Body of pancreas (tissue), 4 donors: ENCODE measurements around the gene CEP128.

Source experiments
- CTCF ChIP-seq, 7 experiments: fragments of 450-650 bp in 4 of 7; fragments of 200-600 bp in 3 of 7; sonication (generic) in 3 of 7; IDR thresholded peaks; one replicate each; pipeline ENCODE4 v1.5.1; 2016 to 2019; ENCODE audit warnings: antibody characterized with exemption in 7 of 7
- POLR2A ChIP-seq, 3 donors: fragments of 450-650 bp; IDR thresholded peaks; one replicate each; pipeline ENCODE4 v1.6.1; 2016; ENCODE audit warnings: antibody characterized with exemption in 3 of 3, mild to moderate bottlenecking in 2 of 3

- TF ChIP-seq CTCF (IDR thresholded peaks at IDR 0.05), result no peak
- TF ChIP-seq POLR2A (IDR thresholded peaks at IDR 0.05), result no peak
These were observed 46.7 kb upstream of the CEP128 start for GRCh38 chr14:80988192-80988591.
